DMS53 treated with DMSO at 0.1 percent for 48 hours (cell line): ENCODE measurements around the gene SMIM44.

Experiments
- DNase-seq: peaks from one replicate; lab custom pipeline; 2025; ENCODE audit not compliant: unreplicated experiment; lab: John Stamatoyannopoulos, UW

Gene SMIM44

GRCh38 chr19:3501780-3502179 is 18.5 kb upstream of the SMIM44 start:
- no peak for DNase-seq

GRCh38 chr19:3500429-3501101 is 17.3 kb upstream of the SMIM44 start, which contains the start of gene DOHH:
Gene DOHH (minus strand): TSS chr19:3500674. CDS start chr19:3496814, 3,860 bp downstream.
- peak; percentile 84 for DNase-seq

GRCh38 chr19:3499738-3500428 is 16.6 kb upstream of the SMIM44 start:
- no peak for DNase-seq

- no peak for DNase-seq
Measured at GRCh38 chr19:3497757-3498520, 14.7 kb upstream of the SMIM44 start.

GRCh38 chr19:3496392-3497273 is 13.4 kb upstream of the SMIM44 start:
- DNase-seq, result no peak

- no peak for DNase-seq
Measured at GRCh38 chr19:3494559-3494958, 11.3 kb upstream of the SMIM44 start.

GRCh38 chr19:3494051-3494450 is 10.8 kb upstream of the SMIM44 start:
- no peak for DNase-seq

- no peak for DNase-seq
Measured at GRCh38 chr19:3493651-3494050, 10.4 kb upstream of the SMIM44 start.

GRCh38 chr19:3492919-3493318 is 9.7 kb upstream of the SMIM44 start:
- no peak for DNase-seq

- no peak for DNase-seq
Measured at GRCh38 chr19:3492131-3492839, 9.0 kb upstream of the SMIM44 start.

GRCh38 chr19:3491396-3492119 is 8.3 kb upstream of the SMIM44 start:
- DNase-seq, result no peak

GRCh38 chr19:3482507-3483225 is 575 bp downstream of the SMIM44 start:
- DNase-seq, result no peak

- DNase-seq, result no peak
Measured at GRCh38 chr19:3481241-3482090, 1.8 kb downstream of the SMIM44 start.

- DNase-seq, result no peak
Measured at GRCh38 chr19:3480383-3481091, 2.7 kb downstream of the SMIM44 start, which contains the start of gene SMIM24. Gene SMIM24 (minus strand): TSS chr19:3480525. CDS start chr19:3480463, 62 bp downstream.

- DNase-seq, result no peak
Measured at GRCh38 chr19:3479834-3480215, 3.4 kb downstream of the SMIM44 start.

- DNase-seq, result no peak
Measured at GRCh38 chr19:3479177-3479833, 3.9 kb downstream of the SMIM44 start.
